Ishikawa (cell line): ENCODE results near the gene ANKRD27.

Source experiments
- CEBPB ChIP-seq: IDR thresholded peaks from 2 replicates; pipeline ENCODE4 v1.6.1; 2012
- FOXM1 ChIP-seq: IDR thresholded peaks from 2 replicates; pipeline ENCODE4 v1.6.1; 2012; ENCODE audit warnings: low read depth, borderline replicate concordance

DNA sequence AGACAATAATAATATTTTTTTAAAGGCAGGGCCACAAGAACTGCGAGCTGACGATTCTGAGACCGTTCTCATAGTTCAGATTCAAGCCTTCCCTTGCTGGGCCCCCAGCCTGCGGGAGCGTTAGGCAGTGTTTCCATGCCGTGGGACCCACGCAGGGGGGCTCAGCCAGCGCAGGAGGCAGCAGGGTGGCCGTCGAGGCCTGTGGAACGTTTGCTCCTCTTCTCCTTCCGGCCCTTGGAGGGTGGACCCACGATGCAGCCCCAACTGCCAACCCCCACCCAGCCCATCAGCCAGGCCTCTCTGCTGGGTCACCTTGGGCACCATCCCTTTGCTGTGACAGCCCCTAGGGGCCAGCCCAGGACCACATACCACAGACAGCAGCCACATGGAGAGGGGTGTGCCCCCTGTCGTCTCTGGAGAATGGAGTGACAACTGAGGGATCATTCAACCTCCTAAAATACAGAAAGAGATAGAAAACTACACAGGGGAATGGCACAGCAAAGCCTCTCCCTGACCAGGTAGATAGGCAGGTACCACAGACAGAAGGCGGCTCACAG lies 47.2 kb downstream of the ANKRD27 start:
- TF ChIP-seq CEBPB (no peak), FOXM1 (no peak)
